ENCODE results near the gene GNL2. TPM values are rescaled to one million over a fixed set of nuclear protein-coding genes. Genes with fewer than 3 reads are reported as not detected.

Gene GNL2
- total RNA-seq, 1 experiment from 2014 or later, result 106 TPM

- no peaks in the 10 kb centered on the region for H3K27me3 ChIP-seq (ENCODE audit: insufficient read depth, low read length)
- H3K27ac ChIP-seq (ENCODE audit: insufficient read length, low read depth, low read length), result no peak overlapping the region
- Mint-ChIP-seq H3K36me3 (ENCODE audit: insufficient read depth in 1 of 3, low read depth in 3 of 3) (no peaks in the 10 kb centered on the region), H3K27ac (no peak overlapping the region; a peak in 1 of 7 replicates), H3K27me3 (ENCODE audit: low read depth) (peaks cover 26% of the 10 kb centered on the region), H3K9me3 (no peaks in the 10 kb centered on the region), H3K4me1 (no peaks in the 10 kb centered on the region), H3K4me3 (no peak overlapping the region)
- H2BK15ac ChIP-seq (ENCODE audit: low read depth, low read length), result no peak overlapping the region
- no peaks in the 10 kb centered on the region for H3K23me2 ChIP-seq (ENCODE audit: insufficient read length, low read depth, low read length, poor library complexity, severe bottlenecking)
- H3K4ac ChIP-seq (ENCODE audit: low read depth, low read length), result no peak overlapping the region
- no peak overlapping the region for H3K14ac ChIP-seq (ENCODE audit: insufficient read depth, low read length)
- no peak overlapping the region for H3K56ac ChIP-seq (ENCODE audit: insufficient read length, low read depth, low read length)
- no peak overlapping the region for H4K5ac ChIP-seq (ENCODE audit: insufficient read length, low read depth, low read length)
- H2BK120ac ChIP-seq (ENCODE audit: low read depth, low read length, poor library complexity, severe bottlenecking), result no peak overlapping the region
- H3K79me1 ChIP-seq (ENCODE audit: insufficient read depth, low read depth, low read length, poor library complexity, severe bottlenecking), result no peaks in the 10 kb centered on the region
- no peak overlapping the region for H4K8ac ChIP-seq (replicated peaks; ENCODE audit: insufficient read length, low read depth, low read length)
- H2BK12ac ChIP-seq (ENCODE audit: insufficient read length, low read depth, low read length), result no peak overlapping the region
- peak; percentile 57 for DNase-seq
- no peak overlapping the region for H3K23ac ChIP-seq (ENCODE audit: insufficient read length, low read depth, low read length)
- no peaks in the 10 kb centered on the region for H4K20me1 ChIP-seq (ENCODE audit: control insufficient read depth, insufficient read depth, insufficient read length)
- TF ChIP-seq CTCF (conservative IDR thresholded peaks at IDR 0.05), result peak; percentile 80
- no peak overlapping the region for H2AFZ ChIP-seq (ENCODE audit: low read length)
- H2BK5ac ChIP-seq (ENCODE audit: insufficient read length, low read length), result no peak overlapping the region
- H3K4me2 ChIP-seq (ENCODE audit: insufficient read depth, insufficient read length, low read length), result no peak overlapping the region
- no peak overlapping the region for H3K18ac ChIP-seq (ENCODE audit: insufficient read length, low read depth, low read length)
- H3K4me1 ChIP-seq (ENCODE audit: insufficient read depth, low read length), result no peaks in the 10 kb centered on the region
- no peaks in the 10 kb centered on the region for H3K9me3 ChIP-seq (ENCODE audit: control insufficient read depth, low read depth, low read length)
- no peak overlapping the region for H3T11ph ChIP-seq (ENCODE audit: low read length)
- WGBS (ENCODE audit: extremely low coverage, insufficient read length, low lambda C conversion rate), result no CpG with 5 or more reads among the region's 8 CpGs
- no peak overlapping the region for H4K91ac ChIP-seq (ENCODE audit: insufficient read length, low read depth, low read length)
- H2AK5ac ChIP-seq (ENCODE audit: insufficient read length, low read length), result no peak overlapping the region
- no peak overlapping the region for H3K9ac ChIP-seq (ENCODE audit: extremely low read depth, insufficient read length, low read length)
- H2BK20ac ChIP-seq (ENCODE audit: low read depth, low read length, poor library complexity, severe bottlenecking), result no peak overlapping the region
- H3K79me2 ChIP-seq (ENCODE audit: insufficient read depth, low read length), result no peaks in the 10 kb centered on the region
Measured at GRCh38 chr1:37602750-37603694, 7.3 kb upstream of the GNL2 start.

Measured in H9 (cell line).